Pancreas (tissue), 10 donors: ENCODE data around the gene PML. TPM values are rescaled to one million over a fixed set of nuclear protein-coding genes. Genes with fewer than 3 reads are reported as not detected.
"Not testable (repeated sequence)": the region's sequence is repeated elsewhere in the genome, so short reads cannot be mapped to it uniquely, and the experiment has no call there.

Experiments used
- ATAC-seq, 4 donors: fragments of 200-7000 bp; cut with Tn5 transposase; one replicate each; pipeline versions ENCODE4 v1.8.0 to v1.9.1; 2020; ENCODE audit warnings: mild to moderate bottlenecking in 4 of 4, moderate library complexity in 4 of 4
- DNase-seq, 6 donors: peaks; one replicate each; pipeline ENCODE4 v3.0.0-alpha.2; 2020
- FAIRE-seq: peaks from 2 replicates; lab custom pipeline; 2012; peaks lifted over from hg19 to GRCh38; lab: Jason Lieb, UNC
- H3K27ac ChIP-seq, 4 donors: fragments of 200-600 bp; sonication (generic); 1 replicate in 3 of 4; 2 replicates in 1 of 4; pipeline versions ENCODE4 v1.5.0 to v1.8.0; 2020
- H3K27me3 ChIP-seq, 4 donors: fragments of 200-600 bp; one replicate each; pipeline ENCODE4 v1.8.0; 2021
- H3K36me3 ChIP-seq, 3 donors: fragments of 200-600 bp; sonication (generic) in 1 of 3; one replicate each; pipeline versions ENCODE4 v1.5.0 to v1.8.0; 2020 to 2021
- H3K4me1 ChIP-seq, 3 donors: fragments of 200-600 bp; one replicate each; pipeline ENCODE4 v1.8.0; 2021
- H3K4me3 ChIP-seq, 4 donors: fragments of 200-600 bp; sonication (generic) in 2 of 4; one replicate each; pipeline versions ENCODE4 v1.5.0 to v1.8.0; 2020 to 2021
- H3K9me3 ChIP-seq, 4 donors: fragments of 200-600 bp; one replicate each; pipeline ENCODE4 v1.8.0; 2021
- CTCF ChIP-seq, 4 donors: fragments of 200-600 bp; sonication (generic) in 3 of 4; IDR thresholded peaks; one replicate each; pipeline versions ENCODE4 v1.5.0 to v1.8.0; 2021; ENCODE audit warnings: antibody characterized with exemption in 4 of 4
- WGBS, 2 donors: extraction: QIAGEN DNeasy Blood & Tissue Kit; methylation state at CpG; one replicate each; pipeline ENCODE4 v1.1.7; 2013; 5-methylcytosine and 5-hydroxymethylcytosine counted together
- intact Hi-C, 3 donors: fragments of 100-400 bp; cut with DNase I; formaldehyde crosslinking; loops; one replicate each; pipeline versions ENCODE4 v1.11.1 to v1.14.2; 2022
- polyA plus RNA-seq, 2 donors: library from polyadenylated mRNA; stranded (reverse); fragments of 200-250 nt; gene quantifications; one replicate each; pipeline ENCODE4 v1.2.3, GENCODE V29; 2013
- total RNA-seq, 6 donors: library from RNA; stranded (reverse); fragmentation: NEBNext Ultra II Directional in 4 of 6; extraction: Animal tissue kit (Norgen Biotek cat#: 25700) in 4 of 6; gene quantifications; one replicate each; pipeline versions ENCODE4 v1.2.1 to v1.2.4, GENCODE V29; 2021 to 2023
- donor health status: healthy with polysubstance abuse.
- donor health status: DM: no; HTN: no; CAD: no; lungs with moderate emphysema.
- donor health status: DM: no; HTN: no; CAD: no.
- donor health status: control.
- donor health status: control.
- donor health status: Bipolar disorder and iron deficiency.
- donor health status: DM: yes; HTN: yes; CAD: no.
- donor health status: DM: no; HTN: no; CAD: no.
- donor health status: DM: no; HTN: no; CAD: no.
- donor health status: DM: yes; HTN: yes; CAD: no.

Gene PML
- total and polyA plus RNA-seq, 8 donors: 10.6 to 31.7 (median 15.4) TPM

DNA sequence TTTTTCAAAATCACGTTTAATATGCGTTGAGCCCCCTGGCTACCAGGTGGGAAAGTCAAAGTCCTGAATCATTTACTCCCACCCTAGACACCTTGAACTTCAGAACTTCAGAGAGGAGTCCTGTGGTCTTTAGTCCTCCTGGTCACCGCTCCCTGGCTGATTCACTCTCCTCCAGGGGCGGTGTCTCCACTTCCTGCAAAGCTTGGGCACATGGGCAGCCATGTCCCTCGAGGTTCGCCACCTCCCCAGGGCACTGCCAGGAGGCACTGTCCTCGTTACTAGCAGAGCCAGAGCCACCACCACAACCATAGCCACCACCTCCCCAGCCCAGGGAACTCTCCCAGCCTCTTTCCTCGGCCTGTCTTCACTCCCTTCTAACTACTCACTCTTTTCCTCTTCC, 37.2 kb upstream of the PML start:
- Histone ChIP-seq H3K36me3 (no peaks in the 10 kb centered on the region), H3K27ac (no peak overlapping the region), H3K4me1 (no peaks in the 10 kb centered on the region), H3K9me3 (no peaks in the 10 kb centered on the region), H3K4me3 (no peak overlapping the region), H3K27me3 (no peaks in the 10 kb centered on the region)
- 70 to 77% methylated on average over 8 of the region's 8 CpGs for WGBS, 2 donors
- ATAC-seq (no peak), DNase-seq (no peak), FAIRE-seq (no peak)
- intact Hi-C loops: no loop called here
- no peak for TF ChIP-seq CTCF (IDR thresholded peaks at IDR 0.05)

DNA sequence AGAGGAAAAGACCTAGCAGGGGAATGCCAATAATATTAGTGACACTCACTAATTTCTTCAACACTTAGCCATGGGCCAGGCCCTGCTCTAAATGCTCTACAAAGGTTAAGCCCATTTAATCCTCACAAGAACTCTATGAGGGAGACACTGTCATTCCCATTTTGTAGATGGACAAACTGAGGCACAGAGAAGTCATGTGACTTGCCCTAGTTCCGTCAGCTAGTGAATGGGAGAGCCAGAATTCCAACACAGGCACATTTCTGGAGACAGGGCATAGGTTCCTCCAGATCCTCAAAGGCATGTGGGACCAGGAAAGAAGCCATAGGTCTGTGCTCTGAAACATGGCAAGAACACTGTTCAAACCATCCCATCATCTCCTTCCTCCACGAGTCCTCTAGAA, 36.7 kb upstream of the PML start:
- TF ChIP-seq CTCF (IDR thresholded peaks at IDR 0.05): no peak
- no peak for ATAC-seq
- WGBS, 2 donors: 74 to 80% methylated on average over 2 of the region's 2 CpGs
- no peak for FAIRE-seq
- no peaks in the 10 kb centered on the region for H3K27me3 ChIP-seq
- no peaks in the 10 kb centered on the region for H3K4me1 ChIP-seq
- no peak overlapping the region for H3K27ac ChIP-seq
- H3K9me3 ChIP-seq: no peaks in the 10 kb centered on the region
- no peak for DNase-seq
- H3K4me3 ChIP-seq: no peak overlapping the region
- H3K36me3 ChIP-seq: no peaks in the 10 kb centered on the region
- intact Hi-C loops: no loop called here

DNA sequence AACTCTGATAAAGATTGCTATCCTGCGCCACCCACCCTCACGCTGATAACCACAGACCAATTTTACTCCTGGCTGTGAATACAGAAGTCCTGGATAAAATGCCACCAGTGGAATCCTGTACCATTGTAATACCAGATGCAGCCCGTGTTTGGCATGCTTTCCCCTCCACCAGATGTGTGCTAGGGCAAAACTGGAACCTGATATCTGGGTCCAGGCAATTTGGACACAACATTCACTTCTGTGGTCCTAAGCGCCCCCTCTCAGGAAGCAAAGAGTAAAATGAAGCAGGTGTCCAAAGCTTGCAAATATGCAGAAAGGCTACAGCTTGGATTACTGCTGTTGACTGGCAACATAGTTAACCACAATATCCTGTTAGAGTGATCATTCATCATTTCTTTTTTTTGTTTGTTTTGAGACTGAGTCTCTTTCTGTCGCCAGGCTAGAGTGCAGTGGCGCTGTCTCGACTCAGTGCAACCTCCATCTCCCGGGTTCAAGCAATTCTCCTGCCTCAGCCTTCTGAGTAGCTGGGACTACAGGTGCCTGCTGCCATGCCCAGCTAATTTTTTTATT, 35.4 kb upstream of the PML start:
- no peak for TF ChIP-seq CTCF (IDR thresholded peaks at IDR 0.05)
- peak in 1 of 4 donors; percentile 20 for ATAC-seq
- Histone ChIP-seq H3K4me1 (no peaks in the 10 kb centered on the region), H3K27ac (no peak overlapping the region), H3K9me3 (no peaks in the 10 kb centered on the region), H3K4me3 (no peak overlapping the region), H3K27me3 (no peaks in the 10 kb centered on the region), H3K36me3 (no peaks in the 10 kb centered on the region)
- no peak for FAIRE-seq
- 32 to 39% methylated on average over 8 of the region's 8 CpGs for WGBS, 2 donors
- no peak for DNase-seq
- intact Hi-C loops: no loop called here

DNA sequence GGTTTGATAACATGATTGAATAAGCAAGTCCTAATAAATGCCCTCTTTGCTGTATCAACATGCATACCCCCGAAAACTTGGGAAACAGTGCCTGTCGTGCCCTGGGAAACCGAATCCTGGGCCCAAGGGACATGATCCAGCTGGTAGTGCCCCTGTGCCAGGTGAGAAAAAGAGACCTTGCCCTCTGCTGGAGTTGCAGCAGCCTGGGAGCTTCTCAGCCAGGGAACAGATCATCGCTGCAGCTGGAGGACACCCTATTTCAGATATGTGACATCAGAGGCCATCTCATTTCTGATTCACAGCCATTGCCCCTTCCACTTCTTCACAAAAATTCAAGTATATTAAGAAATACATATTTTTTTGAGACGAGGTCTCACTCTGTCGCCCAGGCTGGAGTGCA, 34.7 kb upstream of the PML start:
- DNase-seq: no peak

GRCh38 chr15:73960472-73961070, 33.9 kb upstream of the PML start:
- H3K4me1 ChIP-seq, intact Hi-C loops, ATAC-seq, H3K27ac ChIP-seq, DNase-seq, H3K27me3 ChIP-seq, H3K36me3 ChIP-seq, H3K4me3 ChIP-seq, H3K9me3 ChIP-seq, FAIRE-seq: not testable (repeated sequence)
- 83 to 94% methylated on average over 7 of the region's 7 CpGs for WGBS, 2 donors

More for the DNA sequence above, 34.7 kb upstream of the PML start:
- H3K36me3 ChIP-seq: no peaks in the 10 kb centered on the region
- H3K9me3 ChIP-seq: no peaks in the 10 kb centered on the region
- no peak for TF ChIP-seq CTCF (IDR thresholded peaks at IDR 0.05)
- H3K27me3 ChIP-seq: no peaks in the 10 kb centered on the region
- no peak for FAIRE-seq
- no peaks in the 10 kb centered on the region for H3K4me1 ChIP-seq
- no peak overlapping the region for H3K4me3 ChIP-seq
- WGBS, 2 donors: 76 to 89% methylated on average over 6 of the region's 6 CpGs
- intact Hi-C loops: no loop called here
- no peak overlapping the region for H3K27ac ChIP-seq
- no peak for ATAC-seq
